Neural progenitor cell (in vitro differentiated cells): Measurements from ENCODE around the gene SYT13.

Source experiments
- CTCF ChIP-seq: fragments of 200-600 bp; sonication (generic); IDR thresholded peaks from 2 replicates; pipeline ENCODE4 v1.5.1; 2017; ENCODE audit warnings: antibody characterized with exemption, mild to moderate bottlenecking
- EZH2 ChIP-seq: fragments of 200-600 bp; sonication (generic); IDR thresholded peaks from 2 replicates; pipeline ENCODE4 v1.6.1; 2017; ENCODE audit warnings: antibody characterized with exemption, mild to moderate bottlenecking, moderate library complexity
- EZH2phosphoT487 ChIP-seq: fragments of 200-600 bp; sonication (generic); IDR thresholded peaks from 2 replicates; pipeline ENCODE4 v1.6.1; 2017; ENCODE audit warnings: antibody characterized with exemption

GRCh38 chr11:45254070-45254469 is 32.1 kb downstream of the SYT13 start:
- TF ChIP-seq CTCF (no peak), EZH2 (no peak), EZH2phosphoT487 (no peak)
